DMS153 treated with DMSO at 0.1 percent for 48 hours (cell line): Measurements from ENCODE around the gene KCNQ4.

Source experiments
- DNase-seq: peaks from one replicate; lab custom pipeline; 2025; ENCODE audit not compliant: unreplicated experiment; lab: John Stamatoyannopoulos, UW

KCNQ4 gene

DNA sequence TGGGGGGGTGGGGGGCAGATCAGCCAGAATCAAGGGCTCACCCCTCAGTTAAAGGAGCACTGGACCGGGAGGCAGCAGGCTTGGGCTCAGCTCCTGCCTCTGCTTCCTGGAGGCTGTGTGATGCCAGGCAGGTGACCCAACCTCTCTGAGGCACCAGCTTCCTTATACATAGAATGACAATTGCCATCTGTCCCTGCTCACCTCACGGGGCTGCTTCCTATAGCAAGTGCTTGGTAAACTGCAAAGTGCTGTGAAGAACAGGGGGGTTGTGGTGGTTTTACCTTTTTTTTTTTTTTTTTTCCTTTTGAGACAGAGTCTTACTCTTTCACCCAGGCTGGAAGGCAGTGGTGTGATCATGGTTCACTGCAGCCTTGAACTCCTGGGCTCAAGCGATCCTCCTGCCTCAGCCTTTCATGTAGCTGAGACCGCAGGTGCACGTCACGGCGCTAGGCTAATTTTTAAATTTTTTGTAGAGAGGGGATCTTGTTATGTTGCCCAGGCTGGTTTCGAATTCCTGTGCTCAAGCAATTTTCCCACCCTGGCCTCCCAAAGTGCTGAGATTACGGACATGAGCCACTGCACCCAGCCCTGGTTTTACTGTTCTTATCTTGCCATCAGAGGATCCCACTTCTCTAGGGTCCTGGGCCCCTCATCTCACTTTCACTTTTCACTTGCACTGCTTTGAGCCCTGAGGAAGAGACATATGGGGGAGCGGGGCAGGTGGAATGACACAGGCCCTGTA lies 11.6 kb downstream of the KCNQ4 start:
- DNase-seq, result no peak

DNA sequence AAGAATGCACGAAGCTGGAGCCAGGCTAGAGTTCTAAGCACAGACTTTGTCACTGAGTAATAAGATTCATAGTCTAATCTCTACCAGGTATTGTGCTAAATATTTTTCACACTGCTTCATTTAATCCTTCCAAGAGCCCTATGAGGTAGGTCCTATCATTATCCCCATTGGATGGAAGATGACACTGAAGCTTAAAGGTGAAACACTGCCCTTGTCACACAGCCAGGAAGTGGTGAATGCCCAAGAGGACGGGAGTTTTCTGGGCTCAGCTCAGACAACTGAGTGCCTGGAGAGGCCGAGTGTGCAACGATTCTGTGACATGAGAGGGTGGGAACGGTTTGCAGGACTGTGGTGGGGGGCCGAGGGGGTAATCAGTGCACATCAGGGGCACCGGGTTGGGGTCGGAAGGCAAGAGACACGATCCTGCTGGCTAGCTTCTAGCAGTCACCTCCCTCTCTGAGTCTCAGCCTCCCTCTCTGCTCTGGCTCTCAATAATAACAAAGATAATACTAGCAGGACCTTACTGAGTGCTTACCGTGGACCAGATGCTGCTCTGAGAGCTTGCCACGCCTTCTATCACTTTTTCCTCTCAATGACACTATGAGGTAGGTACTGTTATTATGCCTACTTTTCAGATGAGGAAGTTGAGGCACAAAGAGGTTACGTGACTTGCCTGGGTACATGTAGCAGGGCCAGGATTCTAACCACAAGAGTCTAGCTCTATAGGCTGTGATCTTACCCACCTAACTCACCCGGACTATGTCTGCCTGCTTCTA lies 12.4 kb downstream of the KCNQ4 start:
- DNase-seq, result no peak

GRCh38 chr1:40796939-40797667 lies 13.5 kb downstream of the KCNQ4 start:
- no peak for DNase-seq

- DNase-seq, result no peak
These were observed 14.1 kb downstream of the KCNQ4 start for GRCh38 chr1:40797668-40798010.

DNA sequence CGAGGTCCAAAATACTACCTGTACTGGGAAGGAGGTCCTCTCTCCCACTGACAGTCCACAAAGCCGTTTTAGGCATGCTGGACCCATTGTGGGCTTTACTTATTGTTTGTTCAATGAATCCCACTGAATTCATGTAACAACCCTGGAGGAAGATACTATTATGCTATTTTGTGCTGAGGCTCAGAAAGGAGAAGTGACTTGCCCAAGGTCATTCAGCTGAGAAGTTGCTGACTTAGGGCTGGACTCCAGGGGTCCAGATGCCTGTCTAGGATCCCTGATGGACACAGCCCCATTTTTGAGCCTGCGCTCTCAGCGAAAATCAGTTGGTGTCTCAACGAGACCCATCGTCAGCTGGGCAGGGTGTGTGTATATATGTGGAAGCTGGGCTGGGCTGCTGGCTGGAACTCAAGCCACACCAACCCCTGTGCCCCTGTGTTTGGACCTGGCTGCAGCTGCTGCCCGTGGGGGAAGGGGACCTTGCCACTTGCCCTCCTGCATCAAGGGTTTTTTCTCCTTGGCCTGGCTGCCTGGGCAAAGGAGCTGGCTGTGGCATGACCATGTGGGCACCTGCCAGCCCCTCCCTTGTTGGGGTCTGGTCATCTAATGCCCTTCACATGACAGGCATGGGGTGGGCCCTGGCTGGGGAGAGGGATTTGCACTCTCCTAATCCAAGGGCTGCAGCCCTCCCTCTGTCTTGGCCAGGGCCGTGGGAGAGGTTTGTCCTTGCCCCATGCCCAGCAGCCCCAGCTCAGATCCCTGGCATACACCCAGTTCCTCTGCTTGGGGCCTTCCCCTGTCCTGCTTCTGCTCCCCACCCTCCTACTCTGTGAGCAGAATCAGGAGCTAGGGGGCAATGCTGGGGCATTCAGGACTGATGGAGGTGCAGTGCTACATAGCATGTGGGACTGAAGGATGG lies 15.0 kb downstream of the KCNQ4 start:
- DNase-seq, result no peak

DNA sequence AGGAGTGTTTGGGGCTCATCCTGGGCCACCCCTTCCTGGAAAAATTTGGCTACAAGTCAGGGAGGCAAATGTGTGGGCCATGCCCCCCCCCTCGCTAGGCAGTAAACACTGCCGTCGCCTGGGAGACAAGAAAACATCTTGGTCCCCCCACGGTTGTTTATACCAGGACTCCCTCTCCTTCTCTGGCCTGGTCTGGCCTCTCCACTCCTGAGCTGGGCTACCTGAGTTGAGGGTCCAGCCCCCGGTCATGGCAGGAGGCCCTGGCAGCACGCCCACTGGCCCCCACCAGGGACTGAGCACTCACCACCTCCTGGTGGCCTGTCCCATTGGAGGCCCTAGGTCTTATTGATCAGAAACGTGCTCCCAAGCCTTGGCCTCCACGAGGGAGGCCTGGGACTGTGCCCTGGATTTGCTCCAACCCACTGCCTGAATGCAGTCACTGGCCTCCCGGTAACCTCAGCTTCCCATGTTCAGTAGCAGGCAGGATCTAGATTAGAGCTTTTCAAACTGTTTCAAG lies 15.8 kb downstream of the KCNQ4 start:
- DNase-seq, result no peak

- no peak for DNase-seq
These were observed 18.1 kb downstream of the KCNQ4 start for GRCh38 chr1:40801742-40802077.

- DNase-seq, result peak; percentile 83
These were observed 18.6 kb downstream of the KCNQ4 start for GRCh38 chr1:40802078-40802741.

DNA sequence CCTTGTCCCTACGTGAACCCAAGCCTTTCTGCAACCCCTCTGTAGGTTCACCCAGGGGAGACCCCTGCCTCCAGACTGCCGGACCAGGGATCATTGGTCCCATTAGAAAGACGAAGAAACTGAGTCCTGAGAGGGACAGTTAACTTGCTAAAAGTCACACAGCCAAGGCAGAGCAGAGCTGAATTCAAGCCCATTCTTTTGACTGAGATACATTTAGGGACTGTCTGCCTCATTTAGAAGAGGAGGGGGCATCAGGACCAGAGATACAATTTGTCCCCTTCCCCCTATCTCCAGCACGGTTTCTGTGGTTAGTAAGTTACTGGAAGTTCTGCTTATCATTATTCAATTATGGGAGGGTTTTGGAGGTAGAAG lies 19.1 kb downstream of the KCNQ4 start:
- no peak for DNase-seq

- no peak for DNase-seq
These were observed 19.9 kb downstream of the KCNQ4 start for GRCh38 chr1:40803447-40803846.

DNA sequence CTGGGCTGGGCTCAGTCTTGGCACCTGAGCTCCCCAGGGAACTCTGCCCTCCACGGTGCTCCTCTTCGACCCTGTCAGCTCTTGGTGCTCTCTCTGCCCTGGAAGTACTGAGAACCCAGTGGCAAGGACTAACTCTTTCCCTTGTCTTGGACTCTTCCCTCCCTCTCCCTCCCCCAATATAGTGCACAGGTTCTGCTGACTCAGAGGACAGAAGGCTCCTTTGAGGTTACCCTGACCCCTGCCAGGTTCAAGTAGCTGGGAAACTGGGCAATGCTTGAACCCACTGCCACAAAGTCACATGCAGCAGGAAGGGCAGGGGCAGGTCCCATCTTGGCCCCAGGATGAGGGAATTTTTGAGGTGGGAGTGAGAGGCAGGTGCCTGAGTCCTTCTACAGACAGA lies 20.3 kb downstream of the KCNQ4 start:
- DNase-seq, result no peak

GRCh38 chr1:40806240-40806639 lies 22.7 kb downstream of the KCNQ4 start:
- no peak for DNase-seq

- DNase-seq, result no peak
These were observed 23.4 kb downstream of the KCNQ4 start for GRCh38 chr1:40806731-40807695.

DNA sequence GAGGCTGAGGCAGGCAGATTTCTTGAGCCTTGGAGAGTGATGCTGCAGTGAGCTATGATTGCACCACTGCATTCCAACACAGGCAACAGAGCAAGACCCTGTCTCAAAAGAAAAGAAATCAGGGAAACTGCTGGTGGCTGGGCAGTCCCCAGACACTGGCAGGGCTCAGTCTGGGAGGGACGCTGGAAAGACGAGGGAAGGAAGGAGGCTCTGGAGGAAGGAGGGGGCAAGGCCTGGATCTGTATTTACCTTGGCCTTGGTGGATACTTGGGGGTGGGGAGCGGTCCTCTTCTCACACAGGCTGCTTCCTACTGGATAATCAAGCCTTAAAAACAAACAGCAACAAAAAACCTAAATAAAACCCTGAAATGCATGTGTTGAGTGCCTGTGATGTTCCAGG lies 24.4 kb downstream of the KCNQ4 start:
- DNase-seq, result no peak

- no peak for DNase-seq
These were observed 24.9 kb downstream of the KCNQ4 start for GRCh38 chr1:40808444-40808843.

DNA sequence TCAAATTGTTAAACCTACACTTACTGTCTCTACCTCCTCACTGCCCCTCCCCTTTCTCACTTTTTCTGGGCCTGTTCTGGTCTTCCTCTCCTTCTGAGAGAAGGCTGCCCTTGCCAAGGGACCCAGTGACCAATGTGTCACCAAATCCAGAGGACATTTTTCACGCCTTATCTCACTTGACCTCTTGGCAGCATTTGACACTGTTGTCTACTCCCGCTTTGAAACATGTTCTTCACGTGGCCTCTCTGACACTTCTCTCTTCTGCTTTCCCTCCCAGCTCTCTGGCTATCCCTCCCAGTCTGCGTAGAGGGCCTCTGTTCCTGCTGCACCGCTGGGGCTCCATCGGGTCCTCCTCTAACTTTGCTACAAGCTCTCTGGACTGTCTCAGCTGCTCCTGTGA lies 25.3 kb downstream of the KCNQ4 start:
- no peak for DNase-seq

- no peak for DNase-seq
These were observed 27.3 kb downstream of the KCNQ4 start for GRCh38 chr1:40810927-40811326.

DNA sequence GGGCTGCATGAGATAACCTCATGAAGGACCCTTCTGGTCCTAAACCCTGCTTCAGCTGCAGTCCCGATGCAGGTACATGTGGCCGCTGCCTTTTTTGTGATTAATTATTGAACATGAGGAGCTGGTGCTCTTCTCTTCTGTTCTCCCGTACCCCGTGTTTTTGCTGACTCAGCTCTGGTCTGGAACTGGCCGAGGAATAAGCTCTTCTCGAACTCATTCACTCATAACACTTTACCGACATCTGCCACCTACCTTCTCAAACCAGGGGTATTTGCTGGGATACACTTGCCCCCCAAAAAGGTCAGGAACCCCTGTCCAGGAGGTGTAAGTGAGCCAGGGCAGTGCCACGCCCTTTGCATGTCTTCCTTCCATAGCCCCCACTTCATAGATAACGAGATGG lies 31.8 kb downstream of the KCNQ4 start:
- no peak for DNase-seq

GRCh38 chr1:40817791-40818263 lies 34.2 kb downstream of the KCNQ4 start:
- DNase-seq, result no peak
